Prostate gland (tissue), 2 donors: ENCODE results near the gene DDX3X. TPM values are rescaled to one million over a fixed set of nuclear protein-coding genes. Genes with fewer than 3 reads are reported as not detected.

ENCODE experiments used
- DNase-seq: peaks from one replicate; pipeline ENCODE4 v3.0.0-alpha.2; 2019; ENCODE audit warnings: low spot score
- H3K27ac ChIP-seq, 2 donors: fragments of 200-600 bp; sonication (generic); 2 replicates each; pipeline ENCODE4 v1.5.1; 2017 to 2019
- H3K27me3 ChIP-seq: fragments of 200-600 bp; sonication (generic); replicated peaks from 2 replicates; pipeline ENCODE4 v1.5.1; 2019; ENCODE audit not compliant: insufficient read depth
- H3K36me3 ChIP-seq, 2 donors: fragments of 200-600 bp; sonication (generic); 1 replicate in 1 of 2; 2 replicates in 1 of 2; pipeline versions ENCODE4 v1.5.1 to v1.8.1; 2017 to 2019
- H3K4me1 ChIP-seq: fragments of 200-600 bp; sonication (generic); replicated peaks from 2 replicates; pipeline ENCODE4 v1.5.1; 2019
- H3K4me3 ChIP-seq, 2 donors: fragments of 200-600 bp; sonication (generic); 2 replicates each; pipeline ENCODE4 v1.5.1; 2017 to 2019
- H3K9me3 ChIP-seq: fragments of 200-600 bp; sonication (generic); 2 replicates; pipeline ENCODE4 v1.5.1; 2017
- POLR2A ChIP-seq: fragments of 450-650 bp; IDR thresholded peaks from one replicate; pipeline ENCODE4 v1.6.1; 2016; ENCODE audit warnings: antibody characterized with exemption, mild to moderate bottlenecking
- POLR2AphosphoS5 ChIP-seq: sonication (generic); formaldehyde crosslinking; IDR thresholded peaks from one replicate; pipeline ENCODE4 v1.6.1; 2017; ENCODE audit warnings: antibody characterized with exemption
- WGBS: methylation state at CpG from one replicate; pipeline ENCODE4 v1.1.5; 2018; 5-methylcytosine and 5-hydroxymethylcytosine counted together
- intact Hi-C: fragments of 100-400 bp; cut with DNase I; formaldehyde crosslinking; loops from one replicate; pipeline ENCODE4 v1.14.2; 2022
- total RNA-seq, 2 donors: library from RNA; depleted of rRNA; stranded (reverse); fragments of >200 nt; gene quantifications; one replicate each; pipeline ENCODE4 v1.1.0, GENCODE V29; 2016
- TF ChIP-seq, protein P1 (sequence below), 4 experiments: fragments of 200-600 bp in 2 of 4; fragments of 450-650 bp in 2 of 4; sonication (generic) in 2 of 4; IDR thresholded peaks; 1 replicate in 3 of 4; 2 replicates in 1 of 4; pipeline ENCODE4 v1.5.1; 2016 to 2019; ENCODE audit warnings: antibody characterized with exemption in 4 of 4, mild to moderate bottlenecking in 2 of 4, moderate library complexity in 2 of 4

The DDX3X gene
- total RNA-seq, 2 donors from 2014 or later, result 107 to 115 TPM

DNA sequence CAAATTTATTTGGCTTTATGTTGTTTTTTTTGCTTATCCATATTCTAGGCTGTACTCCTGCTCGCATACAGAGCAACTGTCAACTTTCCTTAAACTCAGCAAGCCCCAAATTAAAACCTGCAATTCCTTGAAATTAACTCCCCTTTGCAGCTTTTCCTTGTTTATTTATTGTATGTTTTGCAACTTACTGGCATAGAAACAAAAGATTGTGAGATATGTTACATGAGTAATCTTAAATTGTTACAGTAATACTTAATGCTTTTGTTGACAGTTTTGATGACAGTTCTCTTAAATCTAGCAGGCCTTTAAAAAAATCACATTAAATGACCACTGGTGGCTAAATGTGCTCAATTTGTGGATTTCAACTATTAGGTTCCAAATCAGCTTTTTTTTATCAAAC is 4.5 kb downstream of the DDX3X start:
- Histone ChIP-seq H3K9me3 (no peaks in the 10 kb centered on the region), H3K4me3 (no peak overlapping the region), H3K4me1 (no peaks in the 10 kb centered on the region), H3K27me3 (no peaks in the 10 kb centered on the region), H3K27ac (no peak overlapping the region), H3K36me3 (peaks cover 0 to 6% of the 10 kb centered on the region in 2 donors)
- intact Hi-C loops, result loop anchor here (10.0 kb wide), 1 partner anchor 254 kb away; the partner anchor contains the start of gene USP9X
- no peak for TF ChIP-seq POLR2A
- TF ChIP-seq, protein P1, sequence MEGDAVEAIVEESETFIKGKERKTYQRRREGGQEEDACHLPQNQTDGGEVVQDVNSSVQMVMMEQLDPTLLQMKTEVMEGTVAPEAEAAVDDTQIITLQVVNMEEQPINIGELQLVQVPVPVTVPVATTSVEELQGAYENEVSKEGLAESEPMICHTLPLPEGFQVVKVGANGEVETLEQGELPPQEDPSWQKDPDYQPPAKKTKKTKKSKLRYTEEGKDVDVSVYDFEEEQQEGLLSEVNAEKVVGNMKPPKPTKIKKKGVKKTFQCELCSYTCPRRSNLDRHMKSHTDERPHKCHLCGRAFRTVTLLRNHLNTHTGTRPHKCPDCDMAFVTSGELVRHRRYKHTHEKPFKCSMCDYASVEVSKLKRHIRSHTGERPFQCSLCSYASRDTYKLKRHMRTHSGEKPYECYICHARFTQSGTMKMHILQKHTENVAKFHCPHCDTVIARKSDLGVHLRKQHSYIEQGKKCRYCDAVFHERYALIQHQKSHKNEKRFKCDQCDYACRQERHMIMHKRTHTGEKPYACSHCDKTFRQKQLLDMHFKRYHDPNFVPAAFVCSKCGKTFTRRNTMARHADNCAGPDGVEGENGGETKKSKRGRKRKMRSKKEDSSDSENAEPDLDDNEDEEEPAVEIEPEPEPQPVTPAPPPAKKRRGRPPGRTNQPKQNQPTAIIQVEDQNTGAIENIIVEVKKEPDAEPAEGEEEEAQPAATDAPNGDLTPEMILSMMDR (IDR thresholded peaks at IDR 0.05), result no peak
- no peak for TF ChIP-seq POLR2AphosphoS5
- no peak for DNase-seq
- 40% methylated on average over 1 of the region's 1 CpG for WGBS

DNA sequence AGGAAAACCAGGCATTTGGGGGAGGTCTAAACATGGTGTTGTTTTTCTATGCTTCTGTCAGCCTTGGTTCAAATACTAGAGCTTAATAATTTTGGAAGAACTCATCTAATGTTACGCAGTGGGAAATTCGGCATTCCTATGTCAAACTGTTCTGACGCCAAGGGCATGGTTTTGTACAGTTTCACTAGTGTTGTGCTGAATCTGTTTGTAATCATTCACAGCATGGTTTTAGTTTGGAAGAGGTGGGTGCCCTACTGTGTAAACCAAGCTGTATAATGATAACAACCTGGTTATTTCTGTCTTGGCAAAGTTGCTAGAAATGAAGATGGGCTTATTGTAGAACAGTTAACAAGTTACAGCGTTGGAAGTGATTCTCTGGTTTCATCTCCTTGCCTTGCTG is 5.2 kb downstream of the DDX3X start:
- Histone ChIP-seq H3K4me3 (no peak overlapping the region), H3K4me1 (no peaks in the 10 kb centered on the region), H3K36me3 (peaks cover 0 to 6% of the 10 kb centered on the region in 2 donors), H3K27ac (no peak overlapping the region), H3K27me3 (no peaks in the 10 kb centered on the region), H3K9me3 (no peaks in the 10 kb centered on the region)
- no peak for TF ChIP-seq POLR2A
- intact Hi-C loops, result loop anchor here (10.0 kb wide), 1 partner anchor 254 kb away; the partner anchor contains the start of gene USP9X
- 18% methylated on average over 4 of the region's 4 CpGs for WGBS
- no peak for DNase-seq

DNA sequence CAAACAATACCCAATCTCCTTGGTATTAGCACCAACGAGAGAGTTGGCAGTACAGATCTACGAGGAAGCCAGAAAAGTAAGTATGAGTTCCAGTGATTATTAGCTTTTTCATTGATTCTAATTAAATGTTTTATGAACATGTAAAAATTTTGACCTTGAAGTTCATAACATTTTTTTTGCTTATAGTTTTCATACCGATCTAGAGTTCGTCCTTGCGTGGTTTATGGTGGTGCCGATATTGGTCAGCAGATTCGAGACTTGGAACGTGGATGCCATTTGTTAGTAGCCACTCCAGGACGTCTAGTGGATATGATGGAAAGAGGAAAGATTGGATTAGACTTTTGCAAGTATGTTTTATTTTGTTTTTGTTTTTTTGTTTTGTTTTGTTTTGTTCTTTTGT is 10.1 kb downstream of the DDX3X start:
- Histone ChIP-seq H3K9me3 (no peaks in the 10 kb centered on the region), H3K4me3 (no peak overlapping the region), H3K36me3 (peaks cover 0 to 17% of the 10 kb centered on the region in 2 donors), H3K27ac (no peak overlapping the region), H3K27me3 (no peaks in the 10 kb centered on the region), H3K4me1 (no peaks in the 10 kb centered on the region)
- no peak for TF ChIP-seq POLR2AphosphoS5
- no peak for TF ChIP-seq POLR2A
- TF ChIP-seq, protein P1 (IDR thresholded peaks at IDR 0.05), result no peak
- DNase-seq, result no peak
- WGBS, result 89% methylated on average over 9 of the region's 9 CpGs
- intact Hi-C loops, result no loop called here

DNA sequence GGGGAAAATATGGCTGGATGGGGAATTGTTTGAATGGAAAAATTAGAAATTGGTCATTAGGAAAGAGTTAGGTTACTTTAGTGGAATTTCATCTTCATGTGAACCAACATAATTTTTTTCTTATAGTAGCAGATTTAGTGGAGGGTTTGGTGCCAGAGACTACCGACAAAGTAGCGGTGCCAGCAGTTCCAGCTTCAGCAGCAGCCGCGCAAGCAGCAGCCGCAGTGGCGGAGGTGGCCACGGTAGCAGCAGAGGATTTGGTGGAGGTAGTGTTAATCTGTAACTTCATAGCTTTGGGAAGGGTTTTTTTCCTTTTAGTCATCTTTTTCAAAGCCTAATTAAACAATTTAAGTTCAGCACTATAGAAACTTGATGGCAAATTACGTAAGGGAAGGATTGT is 13.2 kb downstream of the DDX3X start:
- Histone ChIP-seq H3K9me3 (no peaks in the 10 kb centered on the region), H3K36me3 (peaks cover 0 to 17% of the 10 kb centered on the region in 2 donors), H3K27me3 (no peaks in the 10 kb centered on the region), H3K27ac (no peak overlapping the region), H3K4me1 (no peaks in the 10 kb centered on the region), H3K4me3 (no peak overlapping the region)
- no peak for TF ChIP-seq POLR2A
- TF ChIP-seq, protein P1 (IDR thresholded peaks at IDR 0.05), result no peak
- no peak for TF ChIP-seq POLR2AphosphoS5
- 91% methylated on average over 8 of the region's 8 CpGs for WGBS
- DNase-seq, result no peak
- intact Hi-C loops, result no loop called here

DNA sequence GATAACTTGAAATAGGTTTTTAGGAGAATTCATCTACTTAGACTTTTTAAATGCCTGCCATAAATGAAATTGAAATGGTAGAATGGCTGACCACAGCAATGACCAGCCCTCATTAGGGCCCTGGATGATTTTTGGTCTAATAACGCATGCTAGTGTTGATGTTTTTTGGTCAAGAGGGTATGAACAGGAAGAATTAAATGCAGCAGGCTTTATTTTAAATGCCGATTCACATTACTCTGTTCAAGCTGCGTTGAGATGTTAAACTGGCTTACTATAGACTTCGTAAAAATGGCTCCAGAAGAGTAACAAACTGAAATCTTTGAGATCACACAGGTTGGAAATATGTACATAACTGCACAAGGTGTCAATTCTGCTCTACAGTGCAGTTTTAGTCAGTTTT is 14.6 kb downstream of the DDX3X start:
- Histone ChIP-seq H3K27ac (no peak overlapping the region), H3K4me1 (no peaks in the 10 kb centered on the region), H3K4me3 (no peak overlapping the region), H3K36me3 (peaks cover 0 to 11% of the 10 kb centered on the region in 2 donors), H3K9me3 (no peaks in the 10 kb centered on the region), H3K27me3 (no peaks in the 10 kb centered on the region)
- 93% methylated on average over 4 of the region's 4 CpGs for WGBS
- TF ChIP-seq POLR2A (no peak), POLR2AphosphoS5 (no peak)
- TF ChIP-seq, protein P1 (IDR thresholded peaks at IDR 0.05), result no peak
- no peak for DNase-seq
- intact Hi-C loops, result no loop called here
